Small intestine (tissue), 7 donors: ENCODE data around the gene AIFM1. TPM values are rescaled to one million over a fixed set of nuclear protein-coding genes. Genes with fewer than 3 reads are reported as not detected.

Source experiments
- DNase-seq, 2 donors: peaks; one replicate each; pipeline versions ENCODE4 v3.0.0 to v3.0.0-alpha.2; 2013
- FAIRE-seq: peaks from 2 replicates; lab custom pipeline; 2012; peaks lifted over from hg19 to GRCh38; lab: Jason Lieb, UNC
- H3K27ac ChIP-seq, 3 donors: one replicate each; pipeline ENCODE4 v1.5.1; 2013; ENCODE audit warnings: low read length in 2 of 3, mild to moderate bottlenecking in 2 of 3, control low read depth in 1 of 3, inconsistent platforms in 1 of 3, low read depth in 1 of 3, moderate library complexity in 1 of 3
- H3K27me3 ChIP-seq, 3 donors: one replicate each; pipeline ENCODE4 v1.6.1; 2013; ENCODE audit warnings: low read length in 3 of 3, inconsistent platforms in 1 of 3; ENCODE audit not compliant: control insufficient read depth in 3 of 3, insufficient read depth in 3 of 3
- H3K36me3 ChIP-seq, 3 donors: one replicate each; pipeline ENCODE4 v1.6.1; 2013; ENCODE audit warnings: low read length in 3 of 3, inconsistent platforms in 1 of 3, low read depth in 1 of 3, mild to moderate bottlenecking in 1 of 3, moderate library complexity in 1 of 3; ENCODE audit not compliant: control insufficient read depth in 3 of 3, insufficient read depth in 2 of 3
- H3K4me1 ChIP-seq, 3 donors: one replicate each; pipeline ENCODE4 v1.6.1; 2013; ENCODE audit warnings: low read length in 2 of 3, inconsistent platforms in 1 of 3, low read depth in 1 of 3, mild to moderate bottlenecking in 1 of 3, moderate library complexity in 1 of 3; ENCODE audit not compliant: control insufficient read depth in 3 of 3, insufficient read depth in 2 of 3
- H3K4me3 ChIP-seq, 3 donors: one replicate each; pipeline ENCODE4 v1.5.1; 2013; ENCODE audit warnings: low read length in 3 of 3, control low read depth in 1 of 3, inconsistent platforms in 1 of 3, low read depth in 1 of 3, mild to moderate bottlenecking in 1 of 3, moderate library complexity in 1 of 3
- H3K9me3 ChIP-seq, 2 donors: one replicate each; pipeline ENCODE4 v1.6.1; 2013; ENCODE audit warnings: low read depth in 1 of 2, low read length in 1 of 2; ENCODE audit not compliant: control insufficient read depth in 2 of 2, insufficient read depth in 1 of 2
- WGBS, 3 donors: extraction: QIAGEN DNeasy Blood & Tissue Kit; methylation state at CpG; one replicate each; pipeline ENCODE4 v1.1.7; 2013; 5-methylcytosine and 5-hydroxymethylcytosine counted together
- polyA plus RNA-seq, 4 donors: library from polyadenylated mRNA; stranded (reverse) in 3 of 4; unstranded in 1 of 4; fragments of 200-250 nt in 3 of 4; fragments of 120-200 nt in 1 of 4; gene quantifications; one replicate each; pipeline versions ENCODE4 v1.2.1 to v1.2.3, GENCODE V29; 2013
- donor health status: healthy with polysubstance abuse.
- donor health status: control.
- donor health status: control.
- donor health status: Bipolar disorder and iron deficiency.
- donor health status: healthy.

Gene AIFM1
- polyA plus RNA-seq, 4 donors = 47.2 to 92.6 (median 55.6) TPM

GRCh38 chrX:130100180-130100579, 65.5 kb downstream of the AIFM1 start:
- FAIRE-seq (no peak), DNase-seq (peak; percentile 27 to 43)
- H3K27me3 ChIP-seq = no peaks in the 10 kb centered on the region
- no peaks in the 10 kb centered on the region for H3K9me3 ChIP-seq
- H3K4me3 ChIP-seq = no peak overlapping the region
- H3K4me1 ChIP-seq = peaks cover 11 to 29% (median 12%) of the 10 kb centered on the region in 3 donors
- peaks cover 0 to 8% (median 0%) of the 10 kb centered on the region in 3 donors for H3K36me3 ChIP-seq
- 40 to 67% (median 47%) methylated on average over 5 of the region's 5 CpGs for WGBS, 3 donors
- H3K27ac ChIP-seq = peak overlapping the region in 1 of 3 donors; percentile 11

DNA sequence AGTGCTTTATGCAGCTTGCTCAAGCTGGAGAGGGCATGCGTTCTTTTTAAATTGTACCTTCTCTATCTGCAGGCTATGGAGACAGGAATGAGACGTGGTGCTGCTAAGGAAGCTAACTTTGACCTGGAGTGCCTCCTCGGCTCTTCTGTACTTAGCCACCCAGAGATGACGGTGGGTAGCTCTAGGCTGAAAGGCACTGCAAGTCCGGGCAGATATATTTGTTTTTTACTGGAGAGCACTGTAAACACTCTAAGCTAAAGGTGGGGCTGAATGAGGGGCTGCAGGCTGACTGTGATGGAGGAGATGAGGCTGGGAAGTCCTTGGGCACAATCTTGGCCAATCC, 67.5 kb downstream of the AIFM1 start:
- Histone ChIP-seq H3K9me3 (no peaks in the 10 kb centered on the region), H3K36me3 (peaks cover 0 to 11% (median 3%) of the 10 kb centered on the region in 3 donors), H3K27ac (peak overlapping the region; percentile 48 to 73 (median 65)), H3K4me3 (no peak overlapping the region), H3K27me3 (no peaks in the 10 kb centered on the region), H3K4me1 (peaks cover 11 to 35% (median 12%) of the 10 kb centered on the region in 3 donors)
- peak in 1 of 2 donors; percentile 19 for DNase-seq
- FAIRE-seq = no peak
- WGBS, 3 donors = 24 to 48% (median 45%) methylated on average over 5 of the region's 5 CpGs

DNA sequence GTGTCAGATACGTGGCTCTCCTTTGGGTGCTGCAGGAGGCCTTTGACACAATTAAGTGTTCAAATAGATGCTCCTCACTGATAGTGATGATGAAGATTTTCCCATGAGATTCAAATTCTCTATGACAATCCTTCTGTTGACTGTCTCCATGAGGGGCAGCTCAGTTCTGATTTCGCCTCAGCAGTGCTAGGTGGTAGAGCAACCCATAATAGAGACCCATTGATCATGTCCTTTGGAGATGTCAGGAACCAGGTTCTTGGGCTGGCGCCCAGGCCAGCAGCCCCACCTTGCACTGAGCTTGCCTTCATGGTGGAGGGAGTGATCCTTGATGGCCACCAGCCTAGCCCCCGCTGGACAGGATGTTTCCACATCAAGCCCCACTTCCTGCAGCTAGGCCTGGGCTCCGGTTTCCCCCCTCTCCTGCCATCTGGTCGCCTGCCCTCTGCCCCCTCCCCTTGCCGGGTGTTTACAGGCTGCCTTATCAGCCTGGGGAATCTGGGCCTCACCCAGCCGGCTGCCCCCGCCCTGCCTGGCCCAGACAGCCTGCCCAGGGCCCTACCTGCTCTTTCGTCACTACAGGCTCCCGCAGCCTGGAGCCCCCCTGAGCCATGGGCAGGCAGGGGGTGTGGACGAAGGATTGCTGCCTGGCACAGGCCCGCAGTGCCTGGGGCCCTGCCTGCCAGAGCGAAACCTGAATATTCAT, 68.0 kb downstream of the AIFM1 start:
- no peaks in the 10 kb centered on the region for H3K9me3 ChIP-seq
- peaks cover 0 to 12% (median 3%) of the 10 kb centered on the region in 3 donors for H3K36me3 ChIP-seq
- FAIRE-seq (no peak), DNase-seq (peak; percentile 41 to 76)
- peaks cover 11 to 39% (median 12%) of the 10 kb centered on the region in 3 donors for H3K4me1 ChIP-seq
- 43 to 57% (median 52%) methylated on average over 7 to 14 of the region's 14 CpGs for WGBS, 3 donors
- H3K27ac ChIP-seq = peak overlapping the region in 2 of 3 donors; percentile 65 to 73
- no peaks in the 10 kb centered on the region for H3K27me3 ChIP-seq
- no peak overlapping the region for H3K4me3 ChIP-seq

GRCh38 chrX:130095249-130096030, 70.2 kb downstream of the AIFM1 start:
- H3K36me3 ChIP-seq = peaks cover 0 to 16% (median 3%) of the 10 kb centered on the region in 3 donors
- FAIRE-seq = no peak
- H3K9me3 ChIP-seq = no peaks in the 10 kb centered on the region
- DNase-seq = no peak
- no peak overlapping the region for H3K27ac ChIP-seq
- H3K4me3 ChIP-seq = no peak overlapping the region
- H3K4me1 ChIP-seq = peaks cover 11 to 53% (median 12%) of the 10 kb centered on the region in 3 donors
- H3K27me3 ChIP-seq = no peaks in the 10 kb centered on the region
- WGBS, 3 donors = 82 to 84% (median 84%) methylated on average over 6 of the region's 6 CpGs

DNA sequence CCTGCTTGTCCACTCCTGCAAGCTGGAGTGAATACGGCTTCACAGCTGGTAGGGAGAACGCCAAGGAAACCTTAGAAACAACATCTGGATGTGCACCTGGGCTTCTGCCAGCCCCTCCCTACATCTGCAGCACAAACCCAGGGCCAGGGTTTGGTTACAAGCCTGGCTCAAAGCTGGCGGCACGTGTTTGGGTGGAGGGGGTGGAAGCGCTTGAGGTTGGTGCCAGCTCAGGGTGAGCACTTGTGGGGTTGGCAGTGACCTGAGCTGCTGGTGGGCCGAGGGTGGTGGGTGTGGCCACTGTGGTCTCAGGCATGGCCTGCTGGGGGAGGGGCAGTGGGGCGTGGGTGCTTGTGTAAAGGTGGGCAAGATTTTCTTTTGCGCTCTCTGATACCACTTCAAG, 70.9 kb downstream of the AIFM1 start:
- H3K27ac ChIP-seq = no peak overlapping the region
- FAIRE-seq = no peak

DNA sequence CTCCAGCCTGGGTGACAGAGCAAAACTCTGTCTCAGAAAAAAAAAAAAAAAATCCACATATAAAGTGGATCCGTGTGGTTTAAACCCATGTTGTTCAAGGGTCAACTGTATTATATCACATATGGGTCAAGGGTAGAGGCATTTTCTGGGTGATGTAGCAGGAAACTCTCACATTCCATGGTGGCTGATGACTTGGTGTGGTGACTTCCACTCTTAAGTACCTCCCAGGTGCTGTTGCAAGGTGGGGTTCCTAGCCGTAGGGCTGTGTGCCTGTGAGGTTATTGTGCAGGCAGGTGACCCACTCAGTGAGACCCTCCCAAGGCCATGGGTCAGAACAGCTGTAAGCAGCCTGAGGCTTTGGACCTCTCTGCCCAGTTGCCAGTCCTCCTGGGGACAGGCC, 72.4 kb downstream of the AIFM1 start:
- 45 to 83% (median 59%) methylated on average over 2 of the region's 2 CpGs for WGBS, 3 donors
- Histone ChIP-seq H3K27me3 (no peaks in the 10 kb centered on the region), H3K4me3 (no peak overlapping the region), H3K27ac (peak overlapping the region in 1 of 3 donors; percentile 89), H3K9me3 (no peaks in the 10 kb centered on the region), H3K4me1 (peaks cover 3 to 33% (median 4%) of the 10 kb centered on the region in 3 donors), H3K36me3 (peaks cover 0 to 19% (median 3%) of the 10 kb centered on the region in 3 donors)
- DNase-seq (no peak), FAIRE-seq (no peak)

More for the DNA sequence above, 70.9 kb downstream of the AIFM1 start:
- Histone ChIP-seq H3K4me1 (peaks cover 8 to 46% (median 9%) of the 10 kb centered on the region in 3 donors), H3K27me3 (no peaks in the 10 kb centered on the region), H3K36me3 (peaks cover 0 to 14% (median 3%) of the 10 kb centered on the region in 3 donors), H3K4me3 (no peak overlapping the region), H3K9me3 (no peaks in the 10 kb centered on the region)
- 70 to 73% (median 72%) methylated on average over 7 to 8 of the region's 8 CpGs for WGBS, 3 donors
- no peak for DNase-seq

DNA sequence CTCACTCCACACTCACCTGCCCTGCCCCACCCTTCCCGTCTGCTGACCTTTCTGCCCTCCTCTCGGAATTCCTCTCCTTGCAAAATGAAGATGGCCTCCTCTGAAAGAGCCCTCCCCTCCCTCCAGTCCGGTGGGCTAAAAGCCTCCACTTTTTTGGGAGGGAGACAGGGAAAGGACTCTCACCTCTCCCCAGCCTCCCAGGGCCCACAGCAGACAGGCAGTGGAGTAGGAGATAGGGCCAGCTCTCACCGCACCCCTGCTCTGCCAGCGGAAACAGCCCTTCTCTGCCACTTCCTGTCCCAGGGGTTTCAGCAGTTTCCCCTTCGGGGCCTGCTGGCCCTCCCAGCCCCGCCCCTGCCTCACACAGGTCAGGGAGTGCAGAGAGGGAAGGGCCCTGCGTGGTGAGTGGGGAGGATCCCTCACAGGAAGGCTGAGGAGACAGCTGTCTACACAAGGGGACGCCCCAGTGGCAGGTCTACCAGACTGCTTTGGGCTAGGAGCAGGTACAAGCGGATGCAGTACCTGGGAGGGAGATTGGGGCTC, 73.6 kb downstream of the AIFM1 start:
- FAIRE-seq (no peak), DNase-seq (peak; percentile 72 to 81)
- Histone ChIP-seq H3K4me1 (peaks cover 0 to 24% (median 2%) of the 10 kb centered on the region in 3 donors), H3K27ac (peak overlapping the region; percentile 74 to 89 (median 85)), H3K4me3 (peak overlapping the region in 1 of 3 donors; percentile 10), H3K9me3 (no peaks in the 10 kb centered on the region), H3K36me3 (peaks cover 0 to 22% (median 3%) of the 10 kb centered on the region in 3 donors), H3K27me3 (no peaks in the 10 kb centered on the region)
- WGBS, 3 donors = 19 to 28% (median 21%) methylated on average over 7 to 10 of the region's 10 CpGs

DNA sequence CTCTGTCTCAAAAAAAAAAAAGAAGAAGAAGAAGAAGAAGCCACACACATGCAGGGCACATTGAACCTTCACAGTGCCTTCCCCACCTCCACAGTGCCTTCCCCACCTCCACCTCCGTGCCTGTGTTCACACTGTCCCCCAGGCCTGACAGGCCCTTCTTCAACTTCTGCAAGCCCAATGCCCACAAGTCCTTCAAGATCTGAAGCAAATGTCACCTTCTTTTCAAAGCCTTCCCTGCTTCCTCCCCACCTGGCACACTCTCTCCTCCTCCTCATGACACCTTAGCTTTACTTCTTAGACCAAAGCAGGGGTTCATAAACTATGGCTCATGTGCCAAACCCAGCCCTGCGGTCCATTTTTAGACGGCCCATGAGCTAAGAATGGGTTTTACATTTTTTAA, 75.3 kb downstream of the AIFM1 start:
- H3K4me1 ChIP-seq = peaks cover 0 to 26% (median 0%) of the 10 kb centered on the region in 3 donors
- no peak for FAIRE-seq

More for the DNA sequence above, 75.3 kb downstream of the AIFM1 start:
- 74 to 94% (median 78%) methylated on average over 2 to 3 of the region's 3 CpGs for WGBS, 3 donors
- Histone ChIP-seq H3K36me3 (peaks cover 0 to 34% (median 3%) of the 10 kb centered on the region in 3 donors), H3K27ac (peak overlapping the region in 1 of 3 donors; percentile 24), H3K4me3 (no peak overlapping the region), H3K9me3 (no peaks in the 10 kb centered on the region), H3K27me3 (no peaks in the 10 kb centered on the region)
- no peak for DNase-seq
